GM10266 (cell line): ENCODE measurements around the gene CLIC3.

Experiments used
- DNase-seq: peaks from one replicate; pipeline ENCODE4 v3.0.0; 2012; ENCODE audit errors: extremely low spot score
- CTCF ChIP-seq: IDR thresholded peaks from 2 replicates; pipeline ENCODE4 v1.5.1; 2012; ENCODE audit warnings: mild to moderate bottlenecking, low read depth; ENCODE audit not compliant: control insufficient read depth, insufficient read depth; ENCODE audit errors: missing control alignments

The CLIC3 gene

GRCh38 chr9:136960938-136961275 is 35.5 kb downstream of the CLIC3 start:
- no peak for DNase-seq

DNA sequence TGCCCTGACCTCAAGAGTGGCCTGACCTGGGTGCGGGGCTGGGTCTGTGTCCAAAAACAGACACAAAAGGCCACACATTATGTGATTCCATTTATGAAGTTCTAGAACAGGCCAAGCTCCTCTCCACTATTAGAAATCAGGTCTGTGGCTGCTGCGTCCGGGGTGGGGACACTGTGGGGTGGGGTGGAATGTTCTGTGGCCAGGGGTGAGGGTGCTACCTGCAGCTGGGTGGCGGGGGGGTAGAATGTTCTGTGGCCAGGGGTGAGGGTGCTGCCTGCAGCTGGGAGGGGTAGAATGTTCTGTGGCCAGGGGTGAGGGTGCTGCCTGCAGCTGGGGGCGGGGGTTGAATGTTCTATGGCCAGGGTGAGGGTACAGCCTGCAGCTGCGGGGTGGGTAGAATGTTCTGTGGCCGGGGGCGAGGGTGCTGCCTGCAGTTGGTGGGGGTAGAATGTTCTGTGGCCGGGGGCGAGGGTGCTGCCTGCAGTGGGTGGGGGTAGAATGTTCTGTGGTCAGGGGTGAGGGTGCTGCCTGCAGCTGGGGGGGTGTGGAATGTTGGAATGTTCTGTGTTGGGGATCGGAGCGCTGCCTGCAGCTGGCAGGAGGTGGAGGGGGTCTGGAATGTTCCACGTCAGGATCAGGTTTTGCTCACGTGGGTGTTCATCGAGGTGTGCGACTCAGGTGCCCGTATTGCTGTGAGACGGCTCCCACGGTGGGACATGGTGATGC is 36.0 kb downstream of the CLIC3 start:
- no peak for DNase-seq
- TF ChIP-seq CTCF = no peak

More at GRCh38 chr9:136960938-136961275, 35.5 kb downstream of the CLIC3 start:
- no peak for TF ChIP-seq CTCF

DNA sequence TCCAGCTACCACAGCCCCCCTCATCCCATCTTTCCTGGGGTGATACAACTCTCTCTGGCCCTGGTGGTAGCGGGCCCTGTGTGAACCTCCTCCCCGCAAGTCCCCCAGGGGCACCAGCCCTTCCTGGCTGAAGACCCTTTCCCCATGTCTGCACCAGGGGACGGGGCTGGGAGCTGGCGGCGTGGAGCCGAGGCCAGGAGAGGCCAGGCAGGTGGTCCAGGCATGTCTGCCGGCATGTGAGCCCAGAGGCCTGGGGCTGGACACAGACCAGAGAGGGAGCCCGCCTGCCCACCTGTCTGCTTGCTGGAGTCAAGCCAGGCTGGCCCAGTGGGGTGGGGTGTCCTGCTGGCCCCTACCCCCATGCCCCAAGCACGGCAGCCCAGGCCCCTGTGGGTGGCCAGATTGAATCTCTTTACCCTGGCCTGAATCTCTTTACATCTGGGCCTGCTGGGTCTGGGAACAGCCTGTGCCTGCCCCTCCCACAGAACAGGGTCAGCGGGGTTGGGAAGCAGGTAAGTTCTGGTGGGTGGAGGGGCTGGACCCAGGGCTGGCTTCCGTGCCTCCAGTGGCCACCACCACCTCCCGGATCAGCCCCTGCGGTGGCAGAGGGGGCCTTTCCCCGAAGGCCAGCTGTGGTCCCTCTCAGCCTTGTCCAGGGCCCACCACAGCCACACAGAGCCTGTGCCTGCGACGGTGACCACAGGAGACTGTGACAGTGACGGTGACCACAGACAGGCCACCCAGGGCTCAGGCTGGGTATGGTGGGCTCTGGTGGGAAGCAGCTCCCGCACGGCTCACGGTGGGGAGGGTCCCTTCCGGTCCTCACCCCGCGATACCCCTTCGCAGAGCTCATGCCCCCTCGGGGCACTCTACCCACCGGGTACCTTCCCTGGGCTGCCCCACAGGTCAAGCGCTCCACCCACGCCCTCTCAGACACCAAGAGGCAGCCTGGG is 37.2 kb downstream of the CLIC3 start:
- no peak for TF ChIP-seq CTCF
- DNase-seq = no peak

- TF ChIP-seq CTCF = no peak
- DNase-seq = no peak
Measured at GRCh38 chr9:136958473-136958872, 37.9 kb downstream of the CLIC3 start.

GRCh38 chr9:136957901-136958300 is 38.5 kb downstream of the CLIC3 start:
- TF ChIP-seq CTCF = no peak

DNA sequence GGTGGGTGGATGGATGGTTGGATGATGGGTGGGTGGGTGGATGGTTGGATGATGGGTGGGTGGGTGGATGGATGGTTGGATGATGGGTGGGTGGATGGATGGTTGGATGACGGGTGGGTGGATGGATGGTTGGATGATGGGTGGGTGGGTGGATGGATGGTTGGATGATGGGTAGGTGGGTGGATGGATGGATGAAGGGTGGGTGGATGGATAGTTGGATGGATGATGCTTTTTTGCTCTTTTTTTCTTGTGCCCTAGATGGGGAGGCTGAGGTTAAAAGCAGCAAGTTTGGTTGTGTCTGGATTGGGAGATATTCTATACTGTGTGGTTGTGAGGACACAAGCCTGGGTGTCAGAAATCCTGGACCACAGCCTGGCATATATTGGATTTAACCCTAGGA is 38.9 kb downstream of the CLIC3 start:
- no peak for DNase-seq
- TF ChIP-seq CTCF = no peak

More at GRCh38 chr9:136957901-136958300, 38.5 kb downstream of the CLIC3 start:
- DNase-seq = no peak

- TF ChIP-seq CTCF = no peak
- DNase-seq = no peak
Measured at GRCh38 chr9:136956604-136957003, 39.8 kb downstream of the CLIC3 start.
